HCT116 (cell line): ENCODE results near the gene ADPRHL1. TPM values are rescaled to one million over a fixed set of nuclear protein-coding genes. Genes with fewer than 3 reads are reported as not detected.

Source experiments
- ATAC-seq: fragments of 200-7000 bp; cut with Tn5 transposase; 2 replicates; pipeline ENCODE4 v1.9.1; 2020; ENCODE audit warnings: mild to moderate bottlenecking, moderate library complexity
- BruUV-seq: library from RNA; stranded (reverse); fragments of 400-500 nt; replicated peaks from 2 replicates; lab custom pipeline; 2021; lab: Mats Ljungman, UMichigan
- CTCF ChIA-PET: fragments of 300-600 bp; sonication (Branson Sonifier 250); formaldehyde crosslinking; loops from one replicate; lab custom pipeline; 2021; ENCODE audit warnings: antibody characterized with exemption; lab: Charles Lee
- POLR2A ChIA-PET: fragments of 300-600, 350-600 bp; sonication (Branson Sonifier 250); formaldehyde crosslinking; loops from one replicate; lab custom pipeline; 2021; ENCODE audit warnings: antibody characterized with exemption; lab: Charles Lee
- RAD21 ChIA-PET, 2 experiments: fragments of 300-600 bp; sonication (Branson Sonifier 250); formaldehyde crosslinking; loops; one replicate each; lab custom pipeline; 2023; ENCODE audit warnings: low total read pairs in 2 of 2; ENCODE audit not compliant: uncharacterized antibody in 2 of 2, unreplicated experiment in 2 of 2, low non-redundant PET in 1 of 2; lab: Charles Lee
- DNase-seq: peaks from one replicate; pipeline ENCODE4 v3.0.0-alpha.2; 2010; ENCODE audit warnings: low read depth, low spot score
- H2AFZ ChIP-seq: fragments of 200-600 bp; shearing (Covaris generic), sonication (generic); 2 replicates; pipeline ENCODE4 v1.6.1; 2017; ENCODE audit warnings: low read depth, mixed run types, mixed read lengths, antibody characterized with exemption, low read length; ENCODE audit not compliant: poor library complexity, severe bottlenecking
- H3K27ac ChIP-seq: 2 replicates; pipeline ENCODE4 v1.5.1; 2012; ENCODE audit warnings: low read depth, low read length
- H3K27me3 ChIP-seq: fragments of 200-600 bp; sonication (generic); 2 replicates; pipeline ENCODE4 v1.6.1; 2016; ENCODE audit warnings: mixed run types, low read length, mixed read lengths; ENCODE audit not compliant: insufficient read depth
- H3K36me3 ChIP-seq, 2 experiments: fragments of 200-500 bp in 1 of 2; fragments of 200-600 bp in 1 of 2; sonication (Bioruptor generic) in 1 of 2; sonication (generic) in 1 of 2; 2 replicates each; pipeline versions ENCODE4 v1.5.1 to v1.6.1; 2014 to 2016; ENCODE audit warnings: low read length in 2 of 2, inconsistent platforms in 1 of 2, mixed read lengths in 1 of 2, mixed run types in 1 of 2; ENCODE audit not compliant: insufficient read depth in 2 of 2, control insufficient read depth in 1 of 2
- H3K4me1 ChIP-seq, 2 experiments: fragments of 200-600 bp in 1 of 2; sonication (generic) in 1 of 2; 2 replicates each; pipeline versions ENCODE4 v1.5.1 to v1.6.1; 2012 to 2017; ENCODE audit warnings: low read length in 2 of 2, inconsistent platforms in 1 of 2, mild to moderate bottlenecking in 1 of 2, mixed read lengths in 1 of 2, mixed run types in 1 of 2, moderate library complexity in 1 of 2; ENCODE audit not compliant: insufficient read depth in 2 of 2, control insufficient read depth in 1 of 2
- H3K4me2 ChIP-seq: fragments of 200-600 bp; sonication (generic); 2 replicates; pipeline ENCODE4 v1.6.1; 2017; ENCODE audit warnings: mixed run types, low read length, mixed read lengths
- H3K4me3 ChIP-seq, 2 experiments: fragments of 200-600 bp in 1 of 2; sonication (generic) in 1 of 2; replicated peaks in 1 of 2; 2 replicates each; pipeline ENCODE4 v1.5.1; 2011 to 2016; ENCODE audit warnings: low read length in 2 of 2, control low read depth in 1 of 2, low read depth in 1 of 2, mild to moderate bottlenecking in 1 of 2, mixed read lengths in 1 of 2, mixed run types in 1 of 2
- H3K79me2 ChIP-seq: fragments of 200-600 bp; sonication (generic); 2 replicates; pipeline ENCODE4 v1.6.1; 2017; ENCODE audit warnings: mild to moderate bottlenecking, mixed run types, low read length, moderate library complexity, mixed read lengths; ENCODE audit not compliant: insufficient read depth
- H3K9ac ChIP-seq: fragments of 200-600 bp; sonication (generic); 2 replicates; pipeline ENCODE4 v1.6.1; 2016; ENCODE audit warnings: low read length, mixed read lengths
- H3K9me2 ChIP-seq: fragments of 200-600 bp; sonication (generic), shearing (Covaris generic); 2 replicates; pipeline ENCODE4 v1.6.1; 2017; ENCODE audit warnings: mixed run types, mild to moderate bottlenecking, moderate library complexity; ENCODE audit not compliant: insufficient read depth
- H3K9me3 ChIP-seq, 2 experiments: fragments of 200-500 bp in 1 of 2; fragments of 200-600 bp in 1 of 2; sonication (Bioruptor generic) in 1 of 2; sonication (generic) in 1 of 2; 2 replicates each; pipeline ENCODE4 v1.6.1; 2014 to 2017; ENCODE audit warnings: low read length in 2 of 2, mixed read lengths in 2 of 2, inconsistent platforms in 1 of 2, low read depth in 1 of 2, mild to moderate bottlenecking in 1 of 2, mixed run types in 1 of 2, moderate library complexity in 1 of 2; ENCODE audit not compliant: control insufficient read depth in 1 of 2, insufficient read depth in 1 of 2
- H4K20me1 ChIP-seq: fragments of 200-600 bp; sonication (generic), shearing (Covaris generic); 2 replicates; pipeline ENCODE4 v1.6.1; 2017; ENCODE audit warnings: mixed run types, mild to moderate bottlenecking, moderate library complexity; ENCODE audit not compliant: insufficient read depth
- JUND ChIP-seq: IDR thresholded peaks from 2 replicates; pipeline ENCODE4 v1.6.1; 2012
- MAX ChIP-seq: IDR thresholded peaks from 2 replicates; pipeline ENCODE4 v1.6.1; 2012
- POLR2A ChIP-seq: IDR thresholded peaks from 2 replicates; pipeline ENCODE4 v1.7.0; 2011; ENCODE audit warnings: borderline replicate concordance; ENCODE audit not compliant: insufficient read depth, insufficient read length; ENCODE audit errors: extremely low read depth
- POLR2AphosphoS5 ChIP-seq: IDR thresholded peaks from 2 replicates; pipeline ENCODE4 v1.6.1; 2011; ENCODE audit warnings: mild to moderate bottlenecking, low read depth, low read length, moderate library complexity
- RAD21 ChIP-seq: IDR thresholded peaks from 2 replicates; pipeline ENCODE4 v1.6.1; 2012; ENCODE audit warnings: low read depth, mild to moderate bottlenecking
- SIN3A ChIP-seq: IDR thresholded peaks from 2 replicates; pipeline ENCODE4 v1.6.1; 2012; ENCODE audit warnings: low read depth
- SRF ChIP-seq: IDR thresholded peaks from 2 replicates; pipeline ENCODE4 v1.6.1; 2012; ENCODE audit warnings: low read depth
- TCF7L2 ChIP-seq: IDR thresholded peaks from 2 replicates; pipeline ENCODE4 v1.7.0; 2011; ENCODE audit warnings: borderline replicate concordance, inconsistent platforms; ENCODE audit not compliant: insufficient read depth, insufficient read length; ENCODE audit errors: extremely low read depth
- YY1 ChIP-seq: IDR thresholded peaks from 2 replicates; pipeline ENCODE4 v1.6.1; 2011; ENCODE audit warnings: low read length, low read depth, moderate library complexity, mild to moderate bottlenecking; ENCODE audit not compliant: insufficient replicate concordance; ENCODE audit errors: extremely low read depth
- ZFX ChIP-seq: fragments of 450-650 bp; IDR thresholded peaks from 2 replicates; pipeline ENCODE4 v1.6.1; 2017
- ZNF274 ChIP-seq: fragments of 200-500 bp; sonication (Bioruptor generic); IDR thresholded peaks from 2 replicates; pipeline ENCODE4 v1.6.1; 2014; ENCODE audit warnings: mild to moderate bottlenecking, low read depth, low read length, inconsistent platforms
- intact Hi-C: fragments of 100-400 bp; cut with micrococcal nuclease; formaldehyde crosslinking; loops from 2 replicates; pipeline ENCODE4 v1.10.0; 2022
- total RNA-seq: library from RNA; stranded (reverse); gene quantifications from one replicate; pipeline ENCODE4 v1.2.1, GENCODE V29; 2021; ENCODE audit not compliant: unreplicated experiment
- TF ChIP-seq, protein P1 (sequence below), 3 experiments: fragments of 200-600 bp in 1 of 3; sonication (generic) in 1 of 3; IDR thresholded peaks in 2 of 3; conservative IDR thresholded peaks in 1 of 3; 2 replicates each; pipeline ENCODE4 v1.5.1; 2012 to 2017; ENCODE audit warnings: low read depth in 2 of 3, low read length in 2 of 3, antibody characterized with exemption in 1 of 3, borderline replicate concordance in 1 of 3, control low read depth in 1 of 3, mild to moderate bottlenecking in 1 of 3, mixed read lengths in 1 of 3, mixed run types in 1 of 3, moderate library complexity in 1 of 3; ENCODE audit not compliant: insufficient read depth in 1 of 3

Gene ADPRHL1
- total RNA-seq, 1 experiment from 2014 or later: 12.6 TPM

DNA sequence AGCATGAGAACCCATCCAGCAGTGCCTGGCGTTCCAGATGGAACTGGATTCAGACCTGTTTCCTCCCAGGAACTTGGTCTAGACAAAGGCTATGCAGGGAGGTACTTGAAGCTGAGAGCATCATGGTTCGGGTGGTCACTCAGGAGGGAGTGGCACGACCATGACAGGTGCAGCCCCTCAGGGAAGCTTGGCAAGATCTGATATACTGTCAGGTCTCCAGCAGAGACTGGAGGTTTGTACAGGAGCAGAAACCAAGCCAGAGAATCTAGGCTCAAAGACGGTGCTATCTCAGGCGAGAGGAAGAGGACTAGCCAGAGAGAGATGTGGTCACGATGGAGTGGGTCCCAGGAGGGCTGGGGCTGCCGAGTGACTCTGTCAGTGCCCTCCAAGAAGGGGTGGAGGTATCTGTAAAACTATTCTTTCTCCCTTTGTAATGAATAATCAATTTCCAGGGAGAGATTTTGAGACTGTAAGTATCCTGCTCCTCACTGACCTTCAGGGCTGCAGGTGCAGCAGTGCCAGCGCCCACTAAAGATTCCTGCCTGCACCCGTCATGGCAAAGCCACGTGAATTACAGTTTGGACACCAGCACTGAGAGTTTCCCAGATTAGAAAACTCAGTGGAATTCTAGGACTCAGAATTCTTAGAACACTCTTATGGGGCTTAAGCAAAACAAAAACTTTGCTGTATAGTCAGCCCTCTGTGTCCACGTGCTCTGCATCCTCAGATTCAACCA lies 47.4 kb upstream of the ADPRHL1 start:
- no peaks in the 10 kb centered on the region for H3K9me3 ChIP-seq
- H3K4me1 ChIP-seq: no peaks in the 10 kb centered on the region
- CTCF ChIA-PET: no interaction called here
- H3K79me2 ChIP-seq: peaks cover 18% of the 10 kb centered on the region
- H4K20me1 ChIP-seq: no peaks in the 10 kb centered on the region
- no peaks in the 10 kb centered on the region for H3K9me2 ChIP-seq
- POLR2A ChIA-PET: no interaction called here
- peaks cover 60 to 63% of the 10 kb centered on the region in 2 experiments for H3K36me3 ChIP-seq
- no peak overlapping the region for H2AFZ ChIP-seq
- intact Hi-C loops: no loop called here
- no peak overlapping the region for H3K4me3 ChIP-seq
- RAD21 ChIA-PET: no interaction called here
- no peak overlapping the region for H3K9ac ChIP-seq
- no peak for ATAC-seq
- no peak overlapping the region for H3K27ac ChIP-seq
- H3K4me2 ChIP-seq: no peak overlapping the region
- no TSS peak for BruUV-seq
- no peaks in the 10 kb centered on the region for H3K27me3 ChIP-seq
- DNase-seq: no peak
- TF ChIP-seq RAD21 (no peak), ZFX (no peak), TCF7L2 (no peak), YY1 (no peak), POLR2AphosphoS5 (no peak), SIN3A (no peak), MAX (no peak), JUND (no peak), ZNF274 (no peak), POLR2A (no peak), SRF (no peak)
- TF ChIP-seq, protein P1, sequence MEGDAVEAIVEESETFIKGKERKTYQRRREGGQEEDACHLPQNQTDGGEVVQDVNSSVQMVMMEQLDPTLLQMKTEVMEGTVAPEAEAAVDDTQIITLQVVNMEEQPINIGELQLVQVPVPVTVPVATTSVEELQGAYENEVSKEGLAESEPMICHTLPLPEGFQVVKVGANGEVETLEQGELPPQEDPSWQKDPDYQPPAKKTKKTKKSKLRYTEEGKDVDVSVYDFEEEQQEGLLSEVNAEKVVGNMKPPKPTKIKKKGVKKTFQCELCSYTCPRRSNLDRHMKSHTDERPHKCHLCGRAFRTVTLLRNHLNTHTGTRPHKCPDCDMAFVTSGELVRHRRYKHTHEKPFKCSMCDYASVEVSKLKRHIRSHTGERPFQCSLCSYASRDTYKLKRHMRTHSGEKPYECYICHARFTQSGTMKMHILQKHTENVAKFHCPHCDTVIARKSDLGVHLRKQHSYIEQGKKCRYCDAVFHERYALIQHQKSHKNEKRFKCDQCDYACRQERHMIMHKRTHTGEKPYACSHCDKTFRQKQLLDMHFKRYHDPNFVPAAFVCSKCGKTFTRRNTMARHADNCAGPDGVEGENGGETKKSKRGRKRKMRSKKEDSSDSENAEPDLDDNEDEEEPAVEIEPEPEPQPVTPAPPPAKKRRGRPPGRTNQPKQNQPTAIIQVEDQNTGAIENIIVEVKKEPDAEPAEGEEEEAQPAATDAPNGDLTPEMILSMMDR (IDR thresholded peaks at IDR 0.05 in 2 of 3, conservative IDR thresholded peaks at IDR 0.05 in 1 of 3; ENCODE audit: borderline replicate concordance in 1 of 3, insufficient read depth in 1 of 3, low read depth in 2 of 3, low read length in 2 of 3): no peak
